Stimulated activated naive CD8-positive, alpha-beta T cell treated with anti-CD3 and anti-CD28 coated beads, Interleukin-15, amount 100 ng/mL, for 72 hours (primary cell): ENCODE measurements around the gene RNF144B.

Source experiments
- ATAC-seq: fragments of 150-1000 bp; cut with Tn5 transposase; 2 replicates; pipeline ENCODE4 v1.10.0; 2021; ENCODE audit warnings: mild to moderate bottlenecking, moderate library complexity
- DNase-seq, 2 donors: peaks; one replicate each; pipeline ENCODE4 v3.0.0; 2021 to 2022
- H3K27ac Mint-ChIP-seq, 2 donors: one replicate each; pipeline ENCODE4 v1.8.0; 2022; ENCODE audit warnings: mild to moderate bottlenecking in 2 of 2, mixed read lengths in 2 of 2, moderate library complexity in 2 of 2
- H3K27me3 Mint-ChIP-seq: one replicate; pipeline ENCODE4 v1.8.0; 2022; ENCODE audit warnings: mixed read lengths
- H3K4me1 Mint-ChIP-seq: one replicate; pipeline ENCODE4 v1.8.0; 2022; ENCODE audit warnings: mild to moderate bottlenecking, mixed read lengths
- H3K4me3 Mint-ChIP-seq, 2 donors: one replicate each; pipeline ENCODE4 v1.8.0; 2022; ENCODE audit warnings: mild to moderate bottlenecking in 2 of 2, mixed read lengths in 2 of 2, moderate library complexity in 1 of 2
- H3K9me3 Mint-ChIP-seq, 2 donors: one replicate each; pipeline ENCODE4 v1.8.0; 2022; ENCODE audit warnings: mixed read lengths in 2 of 2

Gene RNF144B

GRCh38 chr6:18412644-18413043, 25.5 kb downstream of the RNF144B start:
- ATAC-seq (no peak), DNase-seq (no peak)
- H3K4me1 Mint-ChIP-seq: no peaks in the 10 kb centered on the region
- no peak overlapping the region for H3K27ac Mint-ChIP-seq
- no peaks in the 10 kb centered on the region for H3K27me3 Mint-ChIP-seq
- no peak overlapping the region for H3K4me3 Mint-ChIP-seq
- peaks cover 0 to 5% of the 10 kb centered on the region in 2 donors for H3K9me3 Mint-ChIP-seq

GRCh38 chr6:18413381-18413780, 26.2 kb downstream of the RNF144B start:
- DNase-seq (no peak), ATAC-seq (no peak)
- H3K27me3 Mint-ChIP-seq: no peaks in the 10 kb centered on the region
- peaks cover 0 to 5% of the 10 kb centered on the region in 2 donors for H3K9me3 Mint-ChIP-seq
- H3K4me3 Mint-ChIP-seq: no peak overlapping the region
- no peaks in the 10 kb centered on the region for H3K4me1 Mint-ChIP-seq
- H3K27ac Mint-ChIP-seq: no peak overlapping the region

- no peak overlapping the region for H3K4me3 Mint-ChIP-seq
- peaks cover 0 to 5% of the 10 kb centered on the region in 2 donors for H3K9me3 Mint-ChIP-seq
- H3K4me1 Mint-ChIP-seq: no peaks in the 10 kb centered on the region
- no peak overlapping the region for H3K27ac Mint-ChIP-seq
- no peak for ATAC-seq
- no peak for DNase-seq
- H3K27me3 Mint-ChIP-seq: no peaks in the 10 kb centered on the region
These were observed 27.0 kb downstream of the RNF144B start for GRCh38 chr6:18414116-18414515.

- H3K9me3 Mint-ChIP-seq: peaks cover 0 to 5% of the 10 kb centered on the region in 2 donors
- H3K27ac Mint-ChIP-seq: no peak overlapping the region
- H3K27me3 Mint-ChIP-seq: no peaks in the 10 kb centered on the region
- ATAC-seq (no peak), DNase-seq (no peak)
- no peak overlapping the region for H3K4me3 Mint-ChIP-seq
- H3K4me1 Mint-ChIP-seq: no peaks in the 10 kb centered on the region
These were observed 28.1 kb downstream of the RNF144B start for GRCh38 chr6:18415207-18415606.

- ATAC-seq (no peak), DNase-seq (no peak)
- no peaks in the 10 kb centered on the region for H3K27me3 Mint-ChIP-seq
- no peak overlapping the region for H3K4me3 Mint-ChIP-seq
- H3K4me1 Mint-ChIP-seq: no peaks in the 10 kb centered on the region
- H3K9me3 Mint-ChIP-seq: peaks cover 0 to 5% of the 10 kb centered on the region in 2 donors
- no peak overlapping the region for H3K27ac Mint-ChIP-seq
These were observed 28.7 kb downstream of the RNF144B start for GRCh38 chr6:18415671-18416340.

- H3K9me3 Mint-ChIP-seq: peaks cover 0 to 5% of the 10 kb centered on the region in 2 donors
- no peak overlapping the region for H3K4me3 Mint-ChIP-seq
- no peak for DNase-seq
- H3K27me3 Mint-ChIP-seq: no peaks in the 10 kb centered on the region
- no peak overlapping the region for H3K27ac Mint-ChIP-seq
- ATAC-seq: no peak
- no peaks in the 10 kb centered on the region for H3K4me1 Mint-ChIP-seq
These were observed 29.2 kb downstream of the RNF144B start for GRCh38 chr6:18416341-18416679.

GRCh38 chr6:18420328-18420727, 33.2 kb downstream of the RNF144B start:
- Mint-ChIP-seq H3K4me1 (peaks cover 3% of the 10 kb centered on the region), H3K9me3 (peaks cover 0 to 5% of the 10 kb centered on the region in 2 donors), H3K4me3 (no peak overlapping the region), H3K27ac (no peak overlapping the region), H3K27me3 (no peaks in the 10 kb centered on the region)
- ATAC-seq (no peak), DNase-seq (no peak)

- Mint-ChIP-seq H3K27me3 (no peaks in the 10 kb centered on the region), H3K4me1 (peaks cover 17% of the 10 kb centered on the region), H3K9me3 (no peaks in the 10 kb centered on the region), H3K4me3 (no peak overlapping the region), H3K27ac (no peak overlapping the region)
- ATAC-seq (no peak), DNase-seq (no peak)
These were observed 35.0 kb downstream of the RNF144B start for GRCh38 chr6:18422136-18422535.

- Mint-ChIP-seq H3K9me3 (no peaks in the 10 kb centered on the region), H3K4me3 (no peak overlapping the region), H3K27me3 (no peaks in the 10 kb centered on the region), H3K27ac (no peak overlapping the region), H3K4me1 (peaks cover 28% of the 10 kb centered on the region)
- no peak for ATAC-seq
- no peak for DNase-seq
These were observed 36.3 kb downstream of the RNF144B start for GRCh38 chr6:18423426-18423825.

- DNase-seq: no peak
- Mint-ChIP-seq H3K4me1 (peaks cover 28% of the 10 kb centered on the region), H3K27ac (no peak overlapping the region), H3K27me3 (no peaks in the 10 kb centered on the region), H3K9me3 (no peaks in the 10 kb centered on the region), H3K4me3 (no peak overlapping the region)
- ATAC-seq: no peak
These were observed 37.1 kb downstream of the RNF144B start for GRCh38 chr6:18424201-18424600.

- Mint-ChIP-seq H3K27me3 (no peaks in the 10 kb centered on the region), H3K4me1 (peaks cover 28% of the 10 kb centered on the region)
- no peak for ATAC-seq
These were observed 38.1 kb downstream of the RNF144B start for GRCh38 chr6:18425218-18425617.

GRCh38 chr6:18427296-18427695, 40.1 kb downstream of the RNF144B start:
- Mint-ChIP-seq H3K9me3 (no peaks in the 10 kb centered on the region), H3K27me3 (no peaks in the 10 kb centered on the region), H3K27ac (peak overlapping the region in 1 of 2 donors; percentile 4), H3K4me1 (peaks cover 31% of the 10 kb centered on the region), H3K4me3 (no peak overlapping the region)
- DNase-seq: no peak
- no peak for ATAC-seq

More at GRCh38 chr6:18425218-18425617, 38.1 kb downstream of the RNF144B start:
- no peak for DNase-seq
- Mint-ChIP-seq H3K4me3 (no peak overlapping the region), H3K9me3 (no peaks in the 10 kb centered on the region), H3K27ac (no peak overlapping the region)

GRCh38 chr6:18429655-18430297, 42.6 kb downstream of the RNF144B start:
- Mint-ChIP-seq H3K27me3 (no peaks in the 10 kb centered on the region), H3K4me1 (peaks cover 39% of the 10 kb centered on the region), H3K9me3 (no peaks in the 10 kb centered on the region), H3K27ac (no peak overlapping the region), H3K4me3 (no peak overlapping the region)
- DNase-seq (no peak), ATAC-seq (no peak)

GRCh38 chr6:18431581-18431980, 44.4 kb downstream of the RNF144B start:
- no peak for DNase-seq
- Mint-ChIP-seq H3K4me1 (peaks cover 27% of the 10 kb centered on the region), H3K27me3 (no peaks in the 10 kb centered on the region), H3K9me3 (no peaks in the 10 kb centered on the region), H3K27ac (no peak overlapping the region), H3K4me3 (no peak overlapping the region)
- no peak for ATAC-seq

- Mint-ChIP-seq H3K4me3 (no peak overlapping the region), H3K9me3 (no peaks in the 10 kb centered on the region), H3K27me3 (no peaks in the 10 kb centered on the region), H3K27ac (peak overlapping the region in 1 of 2 donors; percentile 21), H3K4me1 (peaks cover 21% of the 10 kb centered on the region)
- no peak for DNase-seq
- ATAC-seq: no peak
These were observed 45.0 kb downstream of the RNF144B start for GRCh38 chr6:18432180-18432579.

GRCh38 chr6:18432619-18433018, 45.5 kb downstream of the RNF144B start:
- DNase-seq: no peak
- H3K27me3 Mint-ChIP-seq: no peaks in the 10 kb centered on the region
- H3K4me1 Mint-ChIP-seq: peaks cover 17% of the 10 kb centered on the region

GRCh38 chr6:18433059-18433458, 45.9 kb downstream of the RNF144B start:
- no peak for DNase-seq
- H3K27ac Mint-ChIP-seq: peak overlapping the region in 1 of 2 donors; percentile 22
- no peaks in the 10 kb centered on the region for H3K9me3 Mint-ChIP-seq
- no peak overlapping the region for H3K4me3 Mint-ChIP-seq
- peaks cover 12% of the 10 kb centered on the region for H3K4me1 Mint-ChIP-seq
- H3K27me3 Mint-ChIP-seq: no peaks in the 10 kb centered on the region
- no peak for ATAC-seq

More at GRCh38 chr6:18432619-18433018, 45.5 kb downstream of the RNF144B start:
- H3K27ac Mint-ChIP-seq: peak overlapping the region; percentile 21 to 22
- ATAC-seq: no peak
- H3K4me3 Mint-ChIP-seq: no peak overlapping the region
- H3K9me3 Mint-ChIP-seq: no peaks in the 10 kb centered on the region
